NCI-H2081 (cell line): ENCODE data around the gene BCAT1.
"Not testable (repeated sequence)": the region's sequence is repeated elsewhere in the genome, so short reads cannot be mapped to it uniquely, and the experiment has no call there.

Experiments
- DNase-seq, 2 experiments: peaks; one replicate each; lab custom pipeline; 2025; lab: John Stamatoyannopoulos, UW

BCAT1 gene

GRCh38 chr12:24960222-24960855, 11.4 kb upstream of the BCAT1 start:
- DNase-seq = peak in 1 of 2 experiments; percentile 0

GRCh38 chr12:24956351-24956750, 7.5 kb upstream of the BCAT1 start:
- not testable (repeated sequence) for DNase-seq

- DNase-seq = no peak
These were observed 7.0 kb upstream of the BCAT1 start for GRCh38 chr12:24955853-24956252.

GRCh38 chr12:24955389-24955788, 6.5 kb upstream of the BCAT1 start:
- DNase-seq = no peak

GRCh38 chr12:24954261-24954660, 5.4 kb upstream of the BCAT1 start:
- DNase-seq = no peak

GRCh38 chr12:24952389-24952788, 3.5 kb upstream of the BCAT1 start:
- no peak for DNase-seq

- peak in 1 of 2 experiments; percentile 20 for DNase-seq
These were observed 1.4 kb upstream of the BCAT1 start for GRCh38 chr12:24950231-24950834.

GRCh38 chr12:24948420-24948756, 513 bp downstream of the BCAT1 start:
- DNase-seq = peak; percentile 15 to 61

GRCh38 chr12:24947541-24948419, 1.1 kb downstream of the BCAT1 start:
- peak in 1 of 2 experiments; percentile 61 for DNase-seq

- DNase-seq = no peak
These were observed 3.1 kb downstream of the BCAT1 start for GRCh38 chr12:24945845-24946244.

- DNase-seq = no peak
These were observed 3.9 kb downstream of the BCAT1 start for GRCh38 chr12:24945039-24945438.

- DNase-seq = no peak
These were observed 4.3 kb downstream of the BCAT1 start for GRCh38 chr12:24944601-24944975.

GRCh38 chr12:24943947-24944600, 4.8 kb downstream of the BCAT1 start:
- no peak for DNase-seq

- DNase-seq = no peak
These were observed 8.7 kb downstream of the BCAT1 start for GRCh38 chr12:24940157-24940556.

GRCh38 chr12:24939551-24939950, 9.3 kb downstream of the BCAT1 start:
- not testable (repeated sequence) for DNase-seq

- DNase-seq = no peak
These were observed 10.6 kb downstream of the BCAT1 start for GRCh38 chr12:24938341-24938740.

- DNase-seq = no peak
These were observed 11.2 kb downstream of the BCAT1 start for GRCh38 chr12:24937553-24938244.

GRCh38 chr12:24933694-24934407, 15.1 kb downstream of the BCAT1 start:
- no peak for DNase-seq

- DNase-seq = no peak
These were observed 17.1 kb downstream of the BCAT1 start for GRCh38 chr12:24931666-24932405.

- DNase-seq = no peak
These were observed 18.9 kb downstream of the BCAT1 start for GRCh38 chr12:24929953-24930352.
